DMS79 treated with DMSO at 0.1 percent for 48 hours (cell line): Measurements from ENCODE around the gene COPS7A.

ENCODE experiments used
- DNase-seq: peaks from one replicate; lab custom pipeline; 2025; lab: John Stamatoyannopoulos, UW

COPS7A gene, protein sequence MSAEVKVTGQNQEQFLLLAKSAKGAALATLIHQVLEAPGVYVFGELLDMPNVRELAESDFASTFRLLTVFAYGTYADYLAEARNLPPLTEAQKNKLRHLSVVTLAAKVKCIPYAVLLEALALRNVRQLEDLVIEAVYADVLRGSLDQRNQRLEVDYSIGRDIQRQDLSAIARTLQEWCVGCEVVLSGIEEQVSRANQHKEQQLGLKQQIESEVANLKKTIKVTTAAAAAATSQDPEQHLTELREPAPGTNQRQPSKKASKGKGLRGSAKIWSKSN

DNA sequence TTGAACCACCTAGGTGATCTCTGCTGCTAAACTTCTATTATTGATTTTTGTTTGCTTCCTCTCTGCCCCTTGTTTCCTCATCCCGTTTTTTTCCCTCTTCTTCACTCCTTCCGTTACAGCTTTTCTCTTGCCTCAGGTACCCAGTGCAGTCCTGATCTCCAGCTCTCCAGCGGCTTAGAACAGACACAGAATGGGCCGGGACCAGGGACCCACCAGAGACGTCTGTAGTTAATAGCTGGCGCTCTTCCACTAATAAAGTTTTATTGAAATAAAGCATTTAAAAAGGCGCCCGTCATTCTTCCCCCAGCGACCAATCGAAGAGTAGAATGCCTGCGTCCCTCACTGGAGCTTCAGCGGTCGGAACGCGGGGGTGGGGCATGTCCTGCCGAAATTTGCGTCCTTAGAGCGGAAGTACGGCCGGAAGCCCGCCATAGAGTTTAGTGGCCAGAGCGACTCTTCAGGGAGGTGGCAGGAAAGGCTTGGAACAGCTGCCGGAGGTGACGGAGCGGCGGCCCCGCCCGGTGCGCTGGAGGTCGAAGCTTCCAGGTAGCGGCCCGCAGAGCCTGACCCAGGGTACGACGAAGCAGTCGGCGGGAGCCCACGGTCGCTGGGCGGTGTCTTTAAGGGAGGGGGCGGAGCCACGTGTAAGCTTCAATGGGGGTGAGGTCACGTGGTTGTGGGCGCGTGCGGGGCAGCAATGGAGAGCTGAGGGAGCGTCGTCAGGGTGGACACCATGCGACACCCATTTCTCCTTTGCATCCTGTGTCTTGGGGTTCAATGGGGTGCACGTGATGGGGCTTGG is at the start of gene COPS7A:
Gene COPS7A, plus strand, starts transcription at position 440 of the 802 bp plus-strand sequence. CDS start 611 bp downstream, outside the sequence.
- DNase-seq, result peak; percentile 99

DNA sequence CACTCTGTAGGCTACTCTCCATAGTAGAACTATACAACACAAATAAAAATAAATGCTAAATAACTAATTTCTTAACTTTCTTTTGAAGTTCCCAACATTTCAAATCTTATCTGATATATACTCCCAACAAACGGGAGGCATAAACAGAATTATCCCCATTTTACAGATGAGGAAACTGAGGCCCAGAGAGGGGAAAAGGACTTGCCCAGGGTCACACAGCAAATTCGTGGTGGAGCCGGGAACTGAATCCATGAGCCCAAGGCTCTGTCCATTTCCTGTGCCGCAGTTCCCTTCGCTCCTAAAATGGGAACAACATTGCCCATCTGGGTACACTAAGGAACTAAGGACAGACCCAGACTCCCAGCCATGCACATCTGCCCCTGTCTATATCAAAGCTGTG is 46.9 kb upstream of the COPS7A start:
- no peak for DNase-seq

DNA sequence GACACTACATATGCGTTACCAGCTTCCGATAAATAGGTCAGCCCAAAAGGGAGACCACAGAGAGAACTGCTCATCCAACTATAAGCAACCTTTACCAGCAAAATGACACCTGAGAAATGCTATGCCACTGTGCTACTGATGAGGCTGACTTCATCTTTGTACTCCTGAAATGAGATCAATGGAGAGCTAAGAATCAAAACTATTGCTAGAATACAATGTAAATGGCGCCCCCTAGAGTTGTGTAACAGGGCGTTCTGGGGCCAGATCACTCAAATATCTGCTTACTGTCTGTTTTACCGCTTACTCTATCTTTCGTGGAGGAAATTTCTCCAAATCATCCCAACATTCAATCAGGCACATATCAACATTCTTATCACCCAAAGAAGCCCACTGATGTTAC is 39.2 kb upstream of the COPS7A start:
- peak; percentile 29 for DNase-seq

DNA sequence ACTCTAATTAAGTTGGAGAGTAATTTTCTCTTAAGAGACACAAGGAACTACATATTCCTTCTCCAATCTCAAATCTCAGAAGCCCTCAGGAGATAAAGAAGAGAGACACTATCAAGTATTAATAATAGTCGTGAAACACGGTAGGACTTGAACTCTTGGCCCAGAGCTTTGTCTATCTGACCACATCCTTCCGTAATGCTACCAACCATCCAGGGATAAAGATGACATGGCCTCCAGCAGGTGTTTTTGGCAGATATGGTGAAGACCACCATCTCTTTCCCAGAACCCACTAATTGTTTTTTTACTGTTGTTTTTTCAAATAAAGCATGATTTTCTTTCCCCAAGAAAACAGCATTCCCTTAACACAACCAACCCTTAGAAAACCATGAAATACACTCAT is 38.0 kb upstream of the COPS7A start:
- DNase-seq, result no peak

DNA sequence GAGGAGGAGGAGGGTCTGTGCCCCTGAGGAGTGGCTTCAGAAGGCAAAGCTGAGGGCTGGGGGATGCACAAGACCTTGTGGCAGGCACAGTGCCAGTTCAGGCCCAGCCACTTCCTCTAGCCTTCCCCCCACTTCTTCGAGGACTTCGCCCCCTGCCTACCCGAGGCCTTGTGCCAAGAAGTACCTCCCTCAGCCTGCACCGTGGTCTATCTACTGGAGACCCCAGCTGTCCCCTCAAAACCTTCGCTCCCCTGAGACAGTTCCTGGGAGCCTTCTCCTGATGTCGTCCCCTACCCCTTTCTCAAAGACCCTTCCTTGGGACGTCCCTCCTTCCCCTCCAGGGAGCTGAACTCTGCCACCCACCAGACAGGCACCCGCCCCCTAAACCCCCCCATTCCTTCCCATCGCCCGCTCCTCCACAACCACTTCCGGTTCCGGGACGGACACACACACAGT is 35.3 kb upstream of the COPS7A start:
- peak; percentile 88 for DNase-seq

DNA sequence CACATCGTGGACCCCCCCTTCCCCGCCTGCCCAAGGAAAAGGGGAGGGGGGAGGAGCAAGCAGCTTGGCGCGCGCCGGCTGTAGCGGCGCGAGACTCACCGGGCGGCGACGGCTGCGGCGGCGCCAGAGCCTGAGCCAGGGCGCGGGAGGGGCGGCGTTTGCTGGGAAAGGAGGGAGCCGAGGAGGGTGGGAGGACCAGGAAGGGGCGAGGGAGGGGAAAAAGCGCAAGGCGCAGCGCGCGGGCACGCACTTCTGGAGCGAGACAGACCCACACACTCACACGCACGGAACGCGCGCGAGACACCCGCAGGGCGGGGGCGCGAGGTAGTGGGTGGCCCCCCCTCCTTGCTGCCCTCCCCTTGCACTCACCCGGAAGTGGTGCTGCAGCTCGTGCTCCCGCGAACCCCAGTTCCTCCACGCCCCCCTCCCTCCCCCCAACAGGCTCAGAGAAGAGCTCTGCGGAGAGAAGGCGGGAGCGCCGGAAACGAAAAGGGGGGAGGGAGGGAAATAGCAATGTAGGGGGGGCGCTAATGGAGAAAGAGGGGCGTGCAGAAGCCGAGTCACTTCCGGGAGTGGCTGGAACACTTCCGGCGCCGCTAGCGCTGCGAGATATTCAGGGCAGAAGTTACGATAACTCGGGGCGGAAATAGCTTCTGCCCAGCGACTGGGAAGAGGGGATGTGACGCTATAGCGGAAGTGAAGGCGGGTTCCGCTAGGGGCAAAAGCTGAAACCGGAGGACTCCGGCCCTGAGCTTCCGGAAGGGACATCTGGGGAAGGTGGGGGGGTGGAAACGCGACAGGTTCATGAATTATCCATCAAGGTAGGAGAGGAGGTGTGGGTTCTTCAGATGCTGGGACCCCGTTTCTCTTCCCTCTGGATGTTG is 34.6 kb upstream of the COPS7A start, which contains the start of gene ZNF384:
Gene ZNF384, minus strand, starts transcription at position 377 of the 884 bp plus-strand sequence. CDS start 9,855 bp downstream, outside the sequence.
- peak; percentile 98 for DNase-seq

DNA sequence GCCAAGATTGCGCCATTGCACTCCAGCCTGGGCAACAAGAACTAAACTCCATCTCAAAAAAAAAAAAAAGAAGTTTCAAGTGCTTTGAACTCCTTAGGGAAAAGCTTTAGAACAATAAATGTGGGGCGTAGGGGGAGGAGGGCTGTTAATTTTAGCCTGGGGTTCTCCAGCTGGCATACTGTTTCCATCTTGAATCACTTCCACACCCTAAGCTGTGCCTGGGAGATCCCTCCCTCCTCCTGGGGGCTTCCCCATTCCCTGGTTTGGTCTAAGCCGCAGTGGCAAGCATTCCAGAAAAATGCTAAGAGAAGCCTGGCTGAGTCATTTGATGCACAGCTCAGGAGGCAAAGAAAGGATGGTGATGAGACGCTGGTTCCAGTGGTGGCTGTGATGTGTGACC is 32.4 kb upstream of the COPS7A start:
- DNase-seq, result no peak

DNA sequence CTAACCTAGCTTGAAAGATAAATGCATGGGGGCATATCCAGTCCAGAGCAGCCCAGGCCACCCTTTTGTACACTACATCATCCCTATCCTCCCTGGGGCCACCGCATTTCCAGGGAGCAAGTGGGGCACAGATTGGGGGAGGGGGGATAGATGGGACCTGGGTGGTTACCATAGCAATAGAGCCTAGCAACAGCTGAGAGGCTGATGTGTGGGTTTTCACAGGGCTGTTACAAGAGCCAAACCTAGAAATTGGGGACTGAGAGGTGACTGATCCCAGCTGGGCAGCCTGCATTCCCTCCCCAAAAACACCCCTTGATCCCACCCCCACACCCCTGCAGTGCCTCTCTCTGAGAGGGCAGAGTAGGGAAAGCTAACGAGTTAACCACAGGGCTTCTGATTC is 31.0 kb upstream of the COPS7A start:
- DNase-seq, result no peak

DNA sequence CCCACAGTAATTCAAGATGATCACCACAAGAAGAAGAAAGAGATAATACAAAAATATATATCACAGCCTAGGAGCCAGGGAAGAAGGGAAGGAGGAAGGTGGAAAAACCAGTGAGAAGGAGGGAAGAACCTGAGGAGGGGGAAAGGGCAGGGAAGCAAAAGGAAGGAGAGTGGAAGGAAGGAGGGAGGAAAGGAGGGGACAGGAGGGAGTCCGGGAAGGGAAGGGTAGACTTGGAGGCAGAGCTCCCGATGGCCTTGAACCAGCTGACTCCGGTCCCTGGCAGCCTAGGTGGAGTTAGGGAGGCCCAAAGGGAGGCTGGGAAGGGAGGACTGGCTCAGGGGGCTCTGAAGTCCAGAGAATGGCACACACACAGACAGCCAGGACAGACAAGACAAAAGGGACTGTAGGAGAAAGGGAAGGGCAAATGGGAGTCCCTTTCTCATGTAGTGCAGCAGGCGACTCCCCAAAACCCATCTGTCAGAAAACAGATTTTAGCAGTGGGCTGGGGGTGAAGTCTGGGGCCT is 30.0 kb upstream of the COPS7A start:
- DNase-seq, result no peak

DNA sequence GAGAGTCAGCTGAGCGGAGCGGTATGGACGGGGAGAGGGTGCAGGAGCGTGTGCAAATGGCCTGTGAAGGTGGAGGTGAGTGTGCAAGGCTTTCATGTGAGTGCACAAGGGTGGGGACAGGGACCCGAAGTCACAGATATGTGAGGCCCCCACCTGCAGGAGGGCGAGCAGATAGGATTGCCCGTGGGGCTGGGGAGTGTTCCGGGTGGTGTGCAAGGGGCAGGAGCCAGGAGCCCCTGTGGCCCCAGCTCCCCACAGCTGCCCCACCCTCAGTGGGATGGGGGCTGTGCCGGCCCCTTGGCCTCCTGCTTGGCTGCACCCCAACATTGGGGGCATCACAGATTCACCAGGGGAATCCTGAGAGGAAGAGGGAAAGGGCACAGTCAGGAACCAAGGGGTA is 29.1 kb upstream of the COPS7A start:
- no peak for DNase-seq

DNA sequence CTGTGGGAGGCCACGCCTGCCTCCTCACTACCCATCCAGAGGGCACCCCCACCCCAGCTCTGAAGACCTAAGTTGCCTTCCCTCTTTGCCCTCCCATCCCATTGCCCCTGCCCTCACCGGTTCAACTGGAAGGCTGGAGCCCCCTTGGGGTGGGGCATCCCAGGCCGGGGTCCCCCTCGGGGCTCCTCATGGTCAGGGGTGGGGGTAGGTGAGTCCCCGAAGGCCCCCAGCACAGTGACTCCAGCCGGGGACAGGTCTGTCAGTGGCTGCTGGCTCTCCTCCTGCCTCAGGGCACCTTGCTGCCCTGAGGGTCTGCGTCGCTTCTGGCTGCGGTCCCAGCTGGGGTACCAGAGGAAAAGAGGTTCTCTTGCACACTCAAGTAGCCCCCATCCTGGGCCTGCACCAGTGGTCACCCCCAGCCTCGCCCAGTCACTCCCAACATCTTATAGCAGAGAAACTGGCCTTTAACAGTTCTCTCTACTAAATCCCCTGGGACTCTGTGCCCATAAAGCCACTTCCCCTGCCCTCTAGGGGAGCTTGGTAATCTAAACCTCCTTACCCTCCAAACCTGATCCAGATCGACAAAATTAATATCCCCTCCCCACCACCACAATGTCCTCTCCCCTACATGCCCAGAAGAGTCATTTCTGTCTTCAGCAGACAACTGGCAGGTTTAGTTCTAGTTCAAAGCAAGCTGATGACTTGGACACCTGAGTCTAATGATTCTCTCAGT is 28.4 kb upstream of the COPS7A start:
- DNase-seq, result no peak

DNA sequence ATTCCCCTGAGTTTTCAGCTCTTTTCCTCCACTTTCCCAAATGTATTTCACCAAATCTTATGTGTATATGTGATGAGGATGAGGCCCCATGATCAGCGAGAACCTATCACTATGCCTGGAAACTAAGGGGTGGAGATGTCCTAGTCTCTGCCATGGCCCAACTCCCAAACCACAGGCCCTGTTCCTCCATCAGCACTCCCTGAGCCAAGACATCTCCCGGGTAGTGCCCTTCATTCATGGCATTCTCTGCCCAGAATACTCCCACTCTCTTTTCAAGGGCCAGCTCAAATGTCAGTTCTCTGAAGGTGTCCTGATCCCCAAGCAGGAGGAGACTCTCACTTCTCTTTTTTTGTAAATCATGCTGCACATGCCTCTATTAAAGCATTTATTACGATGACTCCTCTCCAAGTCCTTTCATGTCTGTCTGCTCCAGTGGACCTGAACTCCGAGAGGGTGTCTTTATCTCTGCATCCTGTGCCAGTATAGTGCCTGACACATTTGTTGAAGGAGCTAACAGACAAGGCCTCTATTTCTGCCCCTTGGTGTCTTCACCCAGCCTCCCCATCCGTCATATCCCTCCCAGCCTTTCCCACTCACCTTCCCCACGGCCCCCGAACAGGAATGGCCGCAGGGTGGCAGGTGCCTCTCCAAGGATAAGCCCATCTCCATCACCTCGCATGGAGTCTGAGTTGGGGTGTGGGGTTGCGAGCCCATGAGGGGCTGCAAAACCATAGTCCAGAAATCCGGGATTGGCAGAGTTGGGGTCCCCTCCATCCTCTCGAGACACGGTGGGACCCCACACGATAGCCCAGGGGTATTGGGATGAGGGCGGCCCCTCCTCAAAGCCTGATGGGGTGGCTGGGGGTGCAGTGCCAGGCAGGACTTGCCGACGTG is 26.9 kb upstream of the COPS7A start:
- DNase-seq, result no peak

DNA sequence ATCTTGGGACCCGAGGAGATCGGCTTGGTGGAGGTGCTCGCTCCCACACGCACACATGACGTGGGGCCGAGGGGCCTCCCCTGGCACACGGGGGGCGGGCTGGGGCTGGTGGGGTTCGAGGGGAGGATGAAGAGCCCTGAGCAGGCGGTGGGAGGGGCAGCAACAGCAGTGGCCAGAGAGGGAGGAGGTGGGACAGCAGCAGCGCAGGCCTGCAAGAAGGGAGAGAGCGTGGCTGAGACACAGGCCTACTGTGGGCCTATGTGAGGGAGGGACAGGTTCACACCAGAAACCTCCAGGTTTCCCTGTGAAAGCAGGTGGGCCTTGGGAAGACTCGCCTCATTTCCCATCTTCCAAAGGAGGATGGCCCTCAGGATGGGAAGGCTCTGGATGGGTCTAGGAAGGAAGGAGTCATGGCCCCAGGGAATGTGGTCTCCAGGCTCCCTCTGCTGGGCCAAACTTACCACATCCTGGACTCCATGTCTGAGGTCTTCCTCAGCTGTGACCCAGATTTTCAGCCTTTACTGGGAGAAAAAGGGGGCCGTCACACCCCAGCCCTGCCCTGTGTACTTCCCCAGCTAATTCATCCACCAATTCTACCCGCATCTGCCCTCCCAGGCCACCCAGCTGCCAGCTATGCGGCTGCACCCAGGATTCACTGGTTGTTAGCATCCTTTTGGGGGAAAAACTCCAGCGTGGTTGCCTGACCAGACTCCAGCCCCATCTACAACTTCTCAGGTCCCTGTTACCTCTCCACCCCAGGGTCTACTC is 26.1 kb upstream of the COPS7A start:
- DNase-seq, result no peak

DNA sequence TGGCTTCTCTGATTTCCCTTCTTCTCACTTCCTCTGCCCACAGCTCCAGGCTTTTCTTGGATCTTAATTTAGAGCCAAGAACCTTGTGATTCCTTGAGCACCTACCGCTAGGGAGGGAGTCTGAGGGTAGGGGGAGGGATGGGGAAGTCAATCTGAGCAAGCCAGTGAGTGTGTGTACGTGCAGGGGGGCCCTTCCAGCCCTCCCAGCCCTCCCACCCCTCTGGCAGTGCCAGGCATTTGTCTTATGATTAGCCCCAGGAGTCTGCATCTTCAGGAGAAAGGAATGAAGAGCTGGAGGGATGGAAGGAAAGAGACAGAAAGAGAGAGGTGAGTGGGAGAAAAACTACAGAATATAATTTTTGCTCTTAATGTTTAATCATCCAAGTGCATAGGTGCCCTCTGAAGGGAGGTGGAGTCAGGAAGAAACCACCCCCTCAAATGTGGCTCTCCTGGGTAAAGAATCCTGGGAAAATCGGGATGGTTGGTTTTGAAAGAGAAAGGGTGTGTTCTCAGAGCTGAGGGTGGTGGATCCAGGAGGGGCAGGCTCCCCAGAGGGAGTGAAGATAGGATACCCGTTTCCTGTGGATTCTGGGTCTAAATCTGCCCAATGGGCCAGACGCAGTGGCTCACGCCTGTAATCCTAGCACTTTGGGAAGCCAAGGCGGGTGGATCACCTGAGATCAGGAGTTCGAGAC is 25.3 kb upstream of the COPS7A start:
- DNase-seq, result no peak

DNA sequence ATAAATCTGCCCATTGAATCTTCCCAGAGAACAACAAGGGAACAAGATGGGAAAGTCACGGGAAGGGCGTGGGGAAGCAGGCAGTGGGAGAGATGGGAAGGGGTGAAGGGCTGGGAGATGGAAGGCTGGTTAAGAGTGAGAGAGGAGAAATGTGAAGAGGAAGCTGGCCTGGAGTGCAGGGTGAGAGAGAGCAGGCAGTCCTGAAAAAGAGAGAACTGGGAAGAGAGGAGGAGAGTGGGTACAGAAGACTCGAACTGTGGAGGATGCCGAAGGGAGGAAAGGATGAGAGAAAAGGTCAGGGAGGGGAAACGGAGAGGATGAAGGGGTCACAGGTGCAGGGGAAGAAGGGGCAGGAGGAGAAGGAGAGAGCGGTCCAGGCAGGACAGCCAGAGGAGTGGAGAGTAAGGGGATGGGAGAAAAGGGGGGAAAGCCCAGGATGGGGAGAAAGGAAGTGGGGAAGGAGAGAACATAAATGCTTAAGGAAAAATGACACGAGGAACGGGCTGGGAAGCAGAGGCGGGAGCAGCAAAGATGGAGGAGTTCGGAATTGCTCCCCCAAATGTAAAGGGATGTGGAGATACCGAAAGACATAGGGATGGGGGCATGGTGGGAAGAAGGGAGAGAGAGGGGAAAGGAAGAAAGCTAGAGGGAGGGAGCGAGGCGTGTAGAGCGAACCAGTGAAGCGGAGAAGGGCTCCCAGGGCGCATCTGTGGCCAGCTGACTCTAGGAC is 24.4 kb upstream of the COPS7A start:
- no peak for DNase-seq

DNA sequence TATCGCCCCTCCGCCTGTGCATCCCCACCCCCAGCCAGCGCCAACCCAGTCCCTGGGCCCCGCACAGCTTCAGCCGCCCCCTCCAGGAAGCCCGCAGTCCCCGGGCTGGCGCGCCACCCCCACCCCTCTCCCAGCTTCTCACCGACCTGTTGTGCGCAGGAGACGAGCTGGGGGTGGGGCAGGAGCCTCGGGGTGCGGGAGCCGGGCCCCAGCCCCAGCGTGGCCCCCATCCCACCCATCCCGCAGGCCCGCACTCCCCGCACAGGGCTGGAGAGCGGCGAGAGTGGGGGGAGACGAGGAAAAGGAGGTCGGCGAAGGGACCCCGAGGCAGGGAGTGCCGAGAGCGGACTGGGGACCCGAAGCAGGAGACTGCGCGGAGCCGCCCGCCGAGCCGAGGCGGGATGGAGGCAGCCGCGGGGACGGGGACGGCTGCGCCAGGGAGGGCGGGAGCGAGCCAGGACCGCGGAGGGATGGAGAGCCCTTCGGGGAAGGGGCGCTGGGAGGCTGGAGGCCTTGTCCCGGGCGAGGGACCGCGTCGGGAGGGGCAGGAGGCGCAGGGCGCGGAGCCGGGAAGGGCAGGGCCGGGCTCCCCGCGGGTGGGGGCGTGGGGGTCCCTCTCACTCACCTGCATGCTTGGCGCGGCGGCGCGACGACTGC is 23.7 kb upstream of the COPS7A start:
- DNase-seq, result peak; percentile 14

DNA sequence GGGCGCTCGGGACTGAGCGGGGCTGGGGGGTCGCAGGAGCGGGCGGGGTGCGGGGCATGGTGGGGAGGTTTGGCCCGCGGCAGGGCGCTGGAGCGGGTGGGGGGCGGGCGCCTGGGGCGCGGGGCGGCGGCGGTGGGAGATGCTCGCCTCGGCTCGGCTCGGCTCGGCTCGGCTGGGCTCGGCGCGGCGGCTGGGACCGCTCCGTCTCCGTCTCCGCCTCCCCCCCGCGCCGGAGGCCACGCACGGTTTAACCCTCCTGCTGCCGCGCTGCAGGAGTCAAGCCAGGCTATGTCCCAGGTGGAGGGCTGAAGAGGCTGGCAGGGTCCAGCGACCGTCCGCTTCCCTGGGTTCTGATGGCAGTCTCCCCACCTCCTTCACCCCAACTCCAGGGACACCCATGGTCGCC is 23.2 kb upstream of the COPS7A start, which contains the start of gene PIANP:
Gene PIANP, minus strand, starts transcription at position 170 of the 406 bp plus-strand sequence. CDS start 2,754 bp downstream, outside the sequence.
- peak; percentile 20 for DNase-seq
